22Rv1 (cell line): Measurements from ENCODE around the gene SMIM35.

ENCODE experiments used
- H3K27ac ChIP-seq: fragments of 450-650 bp; 2 replicates; pipeline ENCODE4 v1.5.1; 2017
- CTCF ChIP-seq: fragments of 450-650 bp; IDR thresholded peaks from 2 replicates; pipeline ENCODE4 v1.5.1; 2017; ENCODE audit warnings: mild to moderate bottlenecking
- ZFX ChIP-seq: fragments of 450-650 bp; IDR thresholded peaks from 2 replicates; pipeline ENCODE4 v1.6.1; 2017; ENCODE audit warnings: antibody characterized with exemption, borderline replicate concordance

The SMIM35 gene

GRCh38 chr11:118017631-118018315, 69.0 kb downstream of the SMIM35 start:
- TF ChIP-seq CTCF (no peak), ZFX (no peak)
- H3K27ac ChIP-seq, result no peak overlapping the region

GRCh38 chr11:118017111-118017510, 69.7 kb downstream of the SMIM35 start:
- TF ChIP-seq ZFX (no peak), CTCF (no peak)
- H3K27ac ChIP-seq, result no peak overlapping the region

GRCh38 chr11:118016104-118016503, 70.7 kb downstream of the SMIM35 start:
- H3K27ac ChIP-seq, result no peak overlapping the region
- no peak for TF ChIP-seq ZFX

- no peak for TF ChIP-seq CTCF
- no peak for TF ChIP-seq ZFX
- H3K27ac ChIP-seq, result no peak overlapping the region
Observed at GRCh38 chr11:118015385-118015841, 71.3 kb downstream of the SMIM35 start.

GRCh38 chr11:118014022-118014421, 72.7 kb downstream of the SMIM35 start:
- no peak overlapping the region for H3K27ac ChIP-seq
- TF ChIP-seq ZFX, result no peak
- TF ChIP-seq CTCF, result no peak

GRCh38 chr11:118012083-118012669, 74.6 kb downstream of the SMIM35 start:
- TF ChIP-seq CTCF, result no peak
- no peak for TF ChIP-seq ZFX
- no peak overlapping the region for H3K27ac ChIP-seq

- TF ChIP-seq ZFX (no peak), CTCF (no peak)
- H3K27ac ChIP-seq, result no peak overlapping the region
Observed at GRCh38 chr11:118010738-118011461, 75.9 kb downstream of the SMIM35 start.
